HG03066 (cell line): Measurements from ENCODE around the gene COL16A1.

ENCODE experiments used
- ATAC-seq: cut with Tn5 transposase; IDR thresholded peaks from one replicate; pipeline ENCODE4 v1.9.1; 2021; ENCODE audit warnings: low read depth; ENCODE audit not compliant: unreplicated experiment

Gene COL16A1

GRCh38 chr1:31627930-31628559 is 75.8 kb downstream of the COL16A1 start:
- no peak for ATAC-seq

- ATAC-seq, result no peak
Observed at GRCh38 chr1:31627301-31627929, 76.4 kb downstream of the COL16A1 start.

- no peak for ATAC-seq
Observed at GRCh38 chr1:31626223-31627207, 77.3 kb downstream of the COL16A1 start.

GRCh38 chr1:31625561-31626222 is 78.1 kb downstream of the COL16A1 start:
- ATAC-seq, result no peak

GRCh38 chr1:31624731-31625514 is 78.9 kb downstream of the COL16A1 start:
- ATAC-seq, result no peak

- no peak for ATAC-seq
Observed at GRCh38 chr1:31624309-31624708, 79.5 kb downstream of the COL16A1 start.

- ATAC-seq, result no peak
Observed at GRCh38 chr1:31623365-31623764, 80.5 kb downstream of the COL16A1 start.

- ATAC-seq, result no peak
Observed at GRCh38 chr1:31621847-31622730, 81.7 kb downstream of the COL16A1 start.

- no peak for ATAC-seq
Observed at GRCh38 chr1:31621498-31621820, 82.4 kb downstream of the COL16A1 start.

GRCh38 chr1:31620631-31621497 is 83.0 kb downstream of the COL16A1 start:
- ATAC-seq, result no peak

GRCh38 chr1:31618916-31619846 is 84.6 kb downstream of the COL16A1 start:
- no peak for ATAC-seq

- no peak for ATAC-seq
Observed at GRCh38 chr1:31617916-31618746, 85.7 kb downstream of the COL16A1 start.

- ATAC-seq, result no peak
Observed at GRCh38 chr1:31617218-31617915, 86.5 kb downstream of the COL16A1 start, which contains the start of gene HCRTR1. Gene HCRTR1, plus strand, starts transcription at chr1:31617689. Its CDS starts 1,504 bp downstream, at chr1:31619193.

- no peak for ATAC-seq
Observed at GRCh38 chr1:31615939-31616338, 87.9 kb downstream of the COL16A1 start.

GRCh38 chr1:31615414-31615813 is 88.4 kb downstream of the COL16A1 start:
- ATAC-seq, result no peak
